Omental fat pad (tissue), 4 donors: ENCODE data around the gene ABCB10. TPM values are rescaled to one million over a fixed set of nuclear protein-coding genes. Genes with fewer than 3 reads are reported as not detected.
"Not testable (repeated sequence)": the region's sequence is repeated elsewhere in the genome, so short reads cannot be mapped to it uniquely, and the experiment has no call there.

Experiments
- ATAC-seq: fragments of 150-250 bp; one replicate; pipeline ENCODE4 v1.9.1; 2016; ENCODE audit warnings: mild to moderate bottlenecking, moderate library complexity; ENCODE audit not compliant: low FRiP score
- DNase-seq: peaks from one replicate; pipeline ENCODE4 v3.0.0-alpha.2; 2019; ENCODE audit warnings: low spot score
- CTCF ChIP-seq, 3 donors: fragments of 450-650 bp; IDR thresholded peaks; one replicate each; pipeline ENCODE4 v1.5.1; 2016 to 2017; ENCODE audit warnings: antibody characterized with exemption in 3 of 3, mild to moderate bottlenecking in 3 of 3, moderate library complexity in 2 of 3
- total RNA-seq, 4 donors: library from RNA; depleted of rRNA; stranded (reverse); fragments of >200 nt; gene quantifications; one replicate each; pipeline ENCODE4 v1.1.0, GENCODE V29; 2016

Gene ABCB10
- total RNA-seq, 4 donors from 2014 or later, result 10.1 to 17.8 (median 14.3) TPM

- ATAC-seq, result no peak
- TF ChIP-seq CTCF (IDR thresholded peaks at IDR 0.05), result no peak
These were observed 73.2 kb downstream of the ABCB10 start for GRCh38 chr1:229485318-229485717.

GRCh38 chr1:229482511-229482910, 76.0 kb downstream of the ABCB10 start:
- ATAC-seq, result no peak
- TF ChIP-seq CTCF (IDR thresholded peaks at IDR 0.05), result no peak
- no peak for DNase-seq

More at GRCh38 chr1:229485318-229485717, 73.2 kb downstream of the ABCB10 start:
- DNase-seq, result no peak

- TF ChIP-seq CTCF (IDR thresholded peaks at IDR 0.05), result no peak
These were observed 78.0 kb downstream of the ABCB10 start for GRCh38 chr1:229480495-229480894.

GRCh38 chr1:229479660-229480399, 78.7 kb downstream of the ABCB10 start:
- ATAC-seq, result no peak
- DNase-seq, result no peak
- no peak for TF ChIP-seq CTCF (IDR thresholded peaks at IDR 0.05)

More at GRCh38 chr1:229480495-229480894, 78.0 kb downstream of the ABCB10 start:
- no peak for ATAC-seq
- no peak for DNase-seq

GRCh38 chr1:229478852-229479251, 79.7 kb downstream of the ABCB10 start:
- ATAC-seq (no peak), DNase-seq (no peak)
- no peak for TF ChIP-seq CTCF (IDR thresholded peaks at IDR 0.05)

- not testable (repeated sequence) for ATAC-seq, DNase-seq
These were observed 82.6 kb downstream of the ABCB10 start for GRCh38 chr1:229475859-229476258.

GRCh38 chr1:229474509-229474908, 84.0 kb downstream of the ABCB10 start:
- DNase-seq, result no peak
- TF ChIP-seq CTCF (IDR thresholded peaks at IDR 0.05), result no peak
- no peak for ATAC-seq
